ENCODE data around the gene GPR158.

GPR158 gene

GRCh38 chr10:25453619-25454018, 278.8 kb downstream of the GPR158 start:
- H3K27me3 ChIP-seq (ENCODE audit: low read length), result no peaks in the 10 kb centered on the region
- no peaks in the 10 kb centered on the region for H3K9me2 ChIP-seq (replicated peaks; ENCODE audit: insufficient read depth, low read length)
- H2AFZ ChIP-seq (ENCODE audit: low read depth, low read length, severe bottlenecking), result no peak overlapping the region
- no peak overlapping the region for H3K27ac ChIP-seq (ENCODE audit: low read depth, low read length)
- no peak overlapping the region for H3K4me2 ChIP-seq (ENCODE audit: low read depth, low read length, poor library complexity, severe bottlenecking)
- no peak for TF ChIP-seq EZH2phosphoT487 (conservative IDR thresholded peaks at IDR 0.05; ENCODE audit: low read length)
- TF ChIP-seq CTCF (IDR thresholded peaks at IDR 0.05; ENCODE audit: insufficient read depth, low read length, poor library complexity, severe bottlenecking), result no peak
- H3K4me3 ChIP-seq (ENCODE audit: insufficient read depth, low read length, poor library complexity, severe bottlenecking), result no peak overlapping the region
- no peaks in the 10 kb centered on the region for H3K79me2 ChIP-seq (ENCODE audit: insufficient read depth, low read length)
- H3K9me3 ChIP-seq (ENCODE audit: insufficient read depth, low read length), result no peaks in the 10 kb centered on the region
- H3K36me3 ChIP-seq (ENCODE audit: low read length), result no peaks in the 10 kb centered on the region
- H3F3A ChIP-seq (ENCODE audit: insufficient read depth), result no peaks in the 10 kb centered on the region
- H3K9ac ChIP-seq (ENCODE audit: low read length), result no peak overlapping the region
- no peaks in the 10 kb centered on the region for H4K20me1 ChIP-seq (ENCODE audit: low read depth, low read length)

- no peaks in the 10 kb centered on the region for H4K20me1 ChIP-seq (ENCODE audit: low read depth, low read length)
- H3K9ac ChIP-seq (ENCODE audit: low read length), result no peak overlapping the region
- no peaks in the 10 kb centered on the region for H3K9me2 ChIP-seq (replicated peaks; ENCODE audit: insufficient read depth, low read length)
- no peaks in the 10 kb centered on the region for H3F3A ChIP-seq (ENCODE audit: insufficient read depth)
- no peak overlapping the region for H3K27ac ChIP-seq (ENCODE audit: low read depth, low read length)
- peak overlapping the region; percentile 26 for H3K4me3 ChIP-seq (ENCODE audit: insufficient read depth, low read length, poor library complexity, severe bottlenecking)
- TF ChIP-seq CTCF (IDR thresholded peaks at IDR 0.05; ENCODE audit: insufficient read depth, low read length, poor library complexity, severe bottlenecking) (no peak), EZH2phosphoT487 (conservative IDR thresholded peaks at IDR 0.05; ENCODE audit: low read length) (no peak)
- no peak overlapping the region for H3K4me2 ChIP-seq (ENCODE audit: low read depth, low read length, poor library complexity, severe bottlenecking)
- no peaks in the 10 kb centered on the region for H3K36me3 ChIP-seq (ENCODE audit: low read length)
- H2AFZ ChIP-seq (ENCODE audit: low read depth, low read length, severe bottlenecking), result no peak overlapping the region
- no peaks in the 10 kb centered on the region for H3K9me3 ChIP-seq (ENCODE audit: insufficient read depth, low read length)
- H3K27me3 ChIP-seq (ENCODE audit: low read length), result no peaks in the 10 kb centered on the region
- no peaks in the 10 kb centered on the region for H3K79me2 ChIP-seq (ENCODE audit: insufficient read depth, low read length)
Measured at GRCh38 chr10:25455980-25456567, 281.3 kb downstream of the GPR158 start.

- Histone ChIP-seq H3K9ac (ENCODE audit: low read length) (no peak overlapping the region), H3K27me3 (ENCODE audit: low read length) (no peaks in the 10 kb centered on the region), H2AFZ (ENCODE audit: low read depth, low read length, severe bottlenecking) (no peak overlapping the region), H3F3A (ENCODE audit: insufficient read depth) (no peaks in the 10 kb centered on the region), H3K9me2 (replicated peaks; ENCODE audit: insufficient read depth, low read length) (no peaks in the 10 kb centered on the region), H4K20me1 (ENCODE audit: low read depth, low read length) (no peaks in the 10 kb centered on the region), H3K36me3 (ENCODE audit: low read length) (no peaks in the 10 kb centered on the region), H3K27ac (ENCODE audit: low read depth, low read length) (no peak overlapping the region), H3K9me3 (ENCODE audit: insufficient read depth, low read length) (no peaks in the 10 kb centered on the region), H3K4me2 (ENCODE audit: low read depth, low read length, poor library complexity, severe bottlenecking) (no peak overlapping the region), H3K79me2 (ENCODE audit: insufficient read depth, low read length) (no peaks in the 10 kb centered on the region), H3K4me3 (ENCODE audit: insufficient read depth, low read length, poor library complexity, severe bottlenecking) (no peak overlapping the region)
- TF ChIP-seq EZH2phosphoT487 (conservative IDR thresholded peaks at IDR 0.05; ENCODE audit: low read length) (no peak), CTCF (IDR thresholded peaks at IDR 0.05; ENCODE audit: insufficient read depth, low read length, poor library complexity, severe bottlenecking) (no peak)
Measured at GRCh38 chr10:25457552-25457951, 282.8 kb downstream of the GPR158 start.
